T-cell (primary cell): ENCODE data around the gene TTC9C. TPM values are rescaled to one million over a fixed set of nuclear protein-coding genes. Genes with fewer than 3 reads are reported as not detected.
"Not testable (repeated sequence)": the region's sequence is repeated elsewhere in the genome, so short reads cannot be mapped to it uniquely, and the experiment has no call there.

Experiments
- ATAC-seq, 4 experiments: fragments of 200-7000 bp in 3 of 4; fragments of 150-1000 bp in 1 of 4; cut with Tn5 transposase; replicated peaks in 1 of 4; 1 replicate in 3 of 4; 2 replicates in 1 of 4; pipeline ENCODE4 v1.10.0; 2021; ENCODE audit warnings: moderate library complexity in 3 of 4, mild to moderate bottlenecking in 2 of 4, moderate number of reproducible peaks in 1 of 4
- CTCF ChIA-PET, 2 donors: fragments of 300-600 bp; sonication (Branson Sonifier 250); formaldehyde crosslinking; loops; one replicate each; lab custom pipeline; 2022; ENCODE audit warnings: antibody characterized with exemption in 2 of 2; lab: Charles Lee
- POLR2A ChIA-PET, 2 donors: fragments of 300-600 bp; sonication (Branson Sonifier 250); formaldehyde crosslinking; loops; one replicate each; lab custom pipeline; 2022; ENCODE audit warnings: antibody characterized with exemption in 2 of 2; lab: Charles Lee
- DNase-seq, 35 experiments: peaks; one replicate each; pipeline versions ENCODE4 v3.0.0 to v3.0.0-alpha.2; 2013 to 2023
- H3K27ac ChIP-seq: one replicate; pipeline ENCODE4 v1.5.1; 2013; ENCODE audit warnings: low read length
- H3K27me3 ChIP-seq, 2 experiments: replicated peaks in 1 of 2; 1 replicate in 1 of 2; 2 replicates in 1 of 2; pipeline versions ENCODE4 v1.6.1 to v1.7.0; 2013; ENCODE audit warnings: low read length in 1 of 2, mixed read lengths in 1 of 2; ENCODE audit not compliant: control insufficient read depth in 2 of 2, insufficient read depth in 2 of 2; ENCODE audit errors: extremely low read depth in 1 of 2
- H3K36me3 ChIP-seq, 2 donors: 1 replicate in 1 of 2; 2 replicates in 1 of 2; pipeline versions ENCODE4 v1.6.1 to v1.7.0; 2013; ENCODE audit warnings: low read length in 1 of 2; ENCODE audit not compliant: control insufficient read depth in 2 of 2, insufficient read depth in 1 of 2; ENCODE audit errors: extremely low read depth in 1 of 2
- H3K4me1 ChIP-seq, 2 experiments: 1 replicate in 1 of 2; 2 replicates in 1 of 2; pipeline versions ENCODE4 v1.6.1 to v1.7.0; 2013; ENCODE audit warnings: low read length in 2 of 2, mixed read lengths in 1 of 2; ENCODE audit not compliant: insufficient read depth in 2 of 2, control insufficient read depth in 1 of 2; ENCODE audit errors: extremely low read depth in 1 of 2
- H3K4me3 ChIP-seq, 2 donors: 1 replicate in 1 of 2; 2 replicates in 1 of 2; pipeline versions ENCODE4 v1.5.1 to v1.7.0; 2013; ENCODE audit warnings: mild to moderate bottlenecking in 2 of 2, low read length in 1 of 2, moderate library complexity in 1 of 2; ENCODE audit not compliant: control insufficient read depth in 1 of 2; ENCODE audit errors: extremely low read depth in 1 of 2
- H3K9me3 ChIP-seq: 2 replicates; pipeline ENCODE4 v1.7.0; 2013
- H3K27ac Mint-ChIP-seq, 2 donors: one replicate each; pipeline ENCODE4 v1.8.0; 2020 to 2021; ENCODE audit warnings: mild to moderate bottlenecking in 2 of 2, mixed read lengths in 2 of 2
- H3K27me3 Mint-ChIP-seq, 2 donors: one replicate each; pipeline ENCODE4 v1.8.0; 2021 to 2022; ENCODE audit warnings: mixed read lengths in 2 of 2
- H3K36me3 Mint-ChIP-seq: one replicate; pipeline ENCODE4 v1.8.0; 2021; ENCODE audit warnings: mixed read lengths
- H3K4me1 Mint-ChIP-seq, 3 donors: one replicate each; pipeline ENCODE4 v1.8.0; 2020 to 2022; ENCODE audit warnings: mixed read lengths in 3 of 3, mild to moderate bottlenecking in 1 of 3
- H3K4me3 Mint-ChIP-seq, 3 donors: one replicate each; pipeline ENCODE4 v1.8.0; 2020 to 2022; ENCODE audit warnings: mild to moderate bottlenecking in 3 of 3, mixed read lengths in 3 of 3, moderate library complexity in 3 of 3
- H3K9me3 Mint-ChIP-seq, 3 donors: one replicate each; pipeline ENCODE4 v1.8.0; 2020 to 2022; ENCODE audit warnings: mixed read lengths in 3 of 3
- WGBS: methylation state at CpG from one replicate; pipeline ENCODE4 v1.1.5; 2013; ENCODE audit warnings: missing lambda C conversion rate; ENCODE audit not compliant: insufficient coverage; 5-methylcytosine and 5-hydroxymethylcytosine counted together
- total RNA-seq, 35 experiments: library from RNA in 6 of 35; stranded (reverse) in 6 of 35; fragments of 120-200 nt in 1 of 35; gene quantifications; one replicate each; pipeline versions ENCODE4 v1.2.1 to v1.2.4 and lab custom pipeline; 2013 to 2026

Gene TTC9C
- total RNA-seq, 5 donors from 2014 or later (not counting 1 experiment from before 2014, with no cell fraction given) = 15.4 to 54.5 (median 44.6) TPM

GRCh38 chr11:62737196-62737595 lies 8.9 kb downstream of the TTC9C start:
- Mint-ChIP-seq H3K4me1 (peaks cover 5 to 7% (median 7%) of the 10 kb centered on the region in 3 donors), H3K27ac (no peak overlapping the region), H3K27me3 (no peaks in the 10 kb centered on the region), H3K4me3 (no peak overlapping the region), H3K9me3 (no peaks in the 10 kb centered on the region), H3K36me3 (peaks cover 22% of the 10 kb centered on the region)
- Histone ChIP-seq H3K9me3 (no peaks in the 10 kb centered on the region), H3K36me3 (peaks cover 0 to 59% of the 10 kb centered on the region in 2 donors), H3K27me3 (no peaks in the 10 kb centered on the region), H3K4me3 (no peak overlapping the region), H3K4me1 (peaks cover 0 to 3% of the 10 kb centered on the region in 2 experiments), H3K27ac (no peak overlapping the region)
- POLR2A ChIA-PET = interaction anchor here in 1 of 2 donors (0.6 to 0.7 kb wide), 2 partner anchors 24 to 107 kb away, joined by 3 to 4 read pairs; no protein-coding TSS in a partner anchor
- no peak for ATAC-seq
- DNase-seq = no peak
- CTCF ChIA-PET = interaction anchor here in 1 of 2 donors (0.7 kb wide), 1 partner anchor 125 kb away, joined by 3 read pairs; no protein-coding TSS in a partner anchor

GRCh38 chr11:62747475-62748160 lies 19.3 kb downstream of the TTC9C start:
- Histone ChIP-seq H3K4me3 (no peak overlapping the region), H3K27ac (no peak overlapping the region), H3K9me3 (no peaks in the 10 kb centered on the region), H3K4me1 (peaks cover 0 to 19% of the 10 kb centered on the region in 2 experiments), H3K36me3 (peaks cover 9 to 24% of the 10 kb centered on the region in 2 donors), H3K27me3 (no peaks in the 10 kb centered on the region)
- DNase-seq (no peak), ATAC-seq (no peak)
- no peaks in the 10 kb centered on the region for H3K27me3 Mint-ChIP-seq
- ChIA-PET POLR2A (interaction anchor here in 1 of 2 donors (0.6 kb wide), 1 partner anchor 71 kb away, joined by 14 read pairs; no protein-coding TSS in a partner anchor), CTCF (interaction anchor here in 1 of 2 donors (0.7 to 1.0 kb wide), 3 partner anchors 137 to 1351 kb away, joined by 3 read pairs; no protein-coding TSS in a partner anchor)
- H3K36me3 Mint-ChIP-seq = peaks cover 12% of the 10 kb centered on the region
- no peaks in the 10 kb centered on the region for H3K9me3 Mint-ChIP-seq
- H3K27ac Mint-ChIP-seq = no peak overlapping the region
- 93% methylated on average over 2 of the region's 9 CpGs for WGBS
- H3K4me3 Mint-ChIP-seq = no peak overlapping the region
- H3K4me1 Mint-ChIP-seq = peaks cover 9 to 21% (median 16%) of the 10 kb centered on the region in 3 donors

- H3K9me3 Mint-ChIP-seq, H3K9me3 ChIP-seq, ATAC-seq, POLR2A ChIA-PET, H3K4me3 Mint-ChIP-seq, H3K27me3 ChIP-seq, H3K27ac ChIP-seq, H3K27me3 Mint-ChIP-seq, H3K4me3 ChIP-seq, DNase-seq: not testable (repeated sequence)
- H3K4me1 Mint-ChIP-seq = peaks cover 19 to 34% (median 31%) of the 10 kb centered on the region in 3 donors
- peaks cover 12% of the 10 kb centered on the region for H3K36me3 Mint-ChIP-seq
- Histone ChIP-seq H3K4me1 (peaks cover 4 to 37% of the 10 kb centered on the region in 2 experiments), H3K36me3 (peaks cover 9 to 31% of the 10 kb centered on the region in 2 donors)
- 100% methylated on average over 1 of the region's 5 CpGs for WGBS
- H3K27ac Mint-ChIP-seq = peak overlapping the region in 1 of 2 donors; percentile 58
- CTCF ChIA-PET = interaction anchor here in 1 of 2 donors (1.0 kb wide), 1 partner anchor 22 kb away, joined by 3 read pairs; the partner anchor contains the start of gene HNRNPUL2
These were observed 21.6 kb downstream of the TTC9C start for GRCh38 chr11:62749931-62750330.

- DNase-seq = no peak
- Mint-ChIP-seq H3K4me1 (peaks cover 19 to 34% (median 31%) of the 10 kb centered on the region in 3 donors), H3K36me3 (peaks cover 12% of the 10 kb centered on the region), H3K4me3 (peak overlapping the region in 2 of 3 donors; percentile 55 to 83), H3K9me3 (no peaks in the 10 kb centered on the region), H3K27me3 (no peaks in the 10 kb centered on the region), H3K27ac (peak overlapping the region; percentile 96 to 99)
- ChIA-PET POLR2A (interaction anchor here in 1 of 2 donors (0.6 kb wide), 1 partner anchor 118 kb away, joined by 4 read pairs; no protein-coding TSS in a partner anchor), CTCF (no interaction called here)
- 94% methylated on average over 12 of the region's 14 CpGs for WGBS
- H3K27me3 ChIP-seq = no peaks in the 10 kb centered on the region
- H3K36me3 ChIP-seq = peaks cover 9 to 31% of the 10 kb centered on the region in 2 donors
- no peak overlapping the region for H3K4me3 ChIP-seq
- no peak for ATAC-seq
- H3K4me1 ChIP-seq = peaks cover 4 to 37% of the 10 kb centered on the region in 2 experiments
- H3K9me3 ChIP-seq = no peaks in the 10 kb centered on the region
- peak overlapping the region; percentile 62 for H3K27ac ChIP-seq
These were observed 24.0 kb downstream of the TTC9C start for GRCh38 chr11:62752177-62752785.

GRCh38 chr11:62752994-62753735 lies 24.9 kb downstream of the TTC9C start:
- ChIA-PET CTCF (interaction anchor here (0.5 to 2.1 kb wide), 25 partner anchors 9 to 359 kb away, joined by 3 to 32 read pairs (median 4); partner anchors contain the start of genes C11orf98 (in 1 of the 2), CSKMT (in 1 of the 2), HNRNPUL2 (in 1 of the 2) and SLC3A2 (in 1 of the 2)), POLR2A (interaction anchor here (0.5 to 2.0 kb wide), 19 partner anchors 9 to 179 kb away, joined by 3 to 20 read pairs (median 6); partner anchors contain the start of genes C11orf98 (in 1 of the 2), CSKMT (in 1 of the 2), EEF1G (in 1 of the 2) and HNRNPUL2 (in 1 of the 2))
- H3K9me3 Mint-ChIP-seq = no peaks in the 10 kb centered on the region
- Histone ChIP-seq H3K27me3 (no peaks in the 10 kb centered on the region), H3K9me3 (no peaks in the 10 kb centered on the region), H3K4me3 (peak overlapping the region; percentile 81 to 88), H3K27ac (peak overlapping the region; percentile 62), H3K36me3 (peaks cover 9 to 31% of the 10 kb centered on the region in 2 donors), H3K4me1 (peaks cover 4 to 37% of the 10 kb centered on the region in 2 experiments)
- DNase-seq (peak in 1 of 35 experiments; percentile 6), ATAC-seq (no peak)
- peaks cover 19 to 33% (median 31%) of the 10 kb centered on the region in 3 donors for H3K4me1 Mint-ChIP-seq
- peak overlapping the region; percentile 83 to 97 (median 91) for H3K4me3 Mint-ChIP-seq
- H3K27ac Mint-ChIP-seq = peak overlapping the region; percentile 96 to 99
- H3K27me3 Mint-ChIP-seq = no peaks in the 10 kb centered on the region
- H3K36me3 Mint-ChIP-seq = peaks cover 12% of the 10 kb centered on the region
- WGBS = 65% methylated on average over 7 of the region's 15 CpGs
